ENCODE measurements around the gene RHBG.

DNA sequence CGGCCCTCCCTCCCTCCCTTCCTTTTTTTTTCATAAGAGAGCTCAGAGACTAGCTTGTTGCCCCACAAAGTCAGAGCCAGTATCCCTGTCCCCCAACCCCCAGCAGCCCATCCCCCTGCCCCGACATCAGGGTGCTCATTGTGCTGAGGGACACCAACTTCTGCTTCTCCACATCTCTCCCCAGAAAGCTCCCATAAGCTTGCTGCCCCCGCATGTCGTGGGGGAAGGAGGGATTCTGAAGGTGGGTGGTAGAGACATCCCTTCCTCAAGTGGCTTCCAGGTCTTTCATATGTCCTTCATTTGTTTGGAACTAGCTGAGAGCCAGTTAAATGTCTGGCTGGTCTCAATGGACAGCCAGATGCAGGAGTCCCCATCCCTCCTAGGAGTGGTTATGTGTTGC, 41.2 kb downstream of the RHBG start:
- TF ChIP-seq POLR2AphosphoS5 (IDR thresholded peaks at IDR 0.05) (no peak), CTCF (IDR thresholded peaks at IDR 0.05) (no peak)

All from suprapubic skin (tissue), 3 donors.